ENCODE measurements around the gene UXS1. TPM values are rescaled to one million over a fixed set of nuclear protein-coding genes. Genes with fewer than 3 reads are reported as not detected.

The UXS1 gene
- total and polyA plus RNA-seq, 2 of the 8 experiments (the other 6 are each of a cell fraction or from before 2014, with no cell fraction given) = 44.5 to 63.4 TPM

GRCh38 chr2:106078096-106078495 is 116.0 kb downstream of the UXS1 start (continued):
- no peak for TF ChIP-seq CHD7 (IDR thresholded peaks at IDR 0.05; ENCODE audit: insufficient replicate concordance, low read length)
- TF ChIP-seq NRF1 (IDR thresholded peaks at IDR 0.05; ENCODE audit: low read depth, low read length) = no peak
- no peak for TF ChIP-seq ZNF274 (IDR thresholded peaks at IDR 0.05; ENCODE audit: borderline replicate concordance, extremely low read depth, low read length)
- no peak for TF ChIP-seq HDAC6 (IDR thresholded peaks at IDR 0.05; ENCODE audit: low read depth, low read length)
- TF ChIP-seq POLR2A (IDR thresholded peaks at IDR 0.05; ENCODE audit: control extremely low read depth in 1 of 2, low read depth in 2 of 2, low read length in 2 of 2) = no peak
- TF ChIP-seq SAP30 (IDR thresholded peaks at IDR 0.05; ENCODE audit: insufficient read depth, insufficient replicate concordance, low read length) = no peak

Data from H1 (cell line).